IMR-90 (cell line): Measurements from ENCODE around the gene ZNF695. TPM values are rescaled to one million over a fixed set of nuclear protein-coding genes. Genes with fewer than 3 reads are reported as not detected.

Experiments
- ATAC-seq: fragments of 200-7000 bp; cut with Tn5 transposase; 2 replicates; pipeline ENCODE4 v1.9.1; 2020; ENCODE audit warnings: low read depth, mild to moderate bottlenecking, moderate library complexity
- BruUV-seq: library from RNA; stranded (reverse); fragments of 400-500 nt; replicated peaks from 2 replicates; lab custom pipeline; 2021; lab: Mats Ljungman, UMichigan
- CTCF ChIA-PET: fragments of 300-600 bp; formaldehyde crosslinking; extraction: SDS; loops from one replicate; lab custom pipeline; 2021; ENCODE audit warnings: antibody characterized with exemption; lab: Yijun Ruan, JAX
- POLR2A ChIA-PET: fragments of 300-600 bp; sonication (Branson Sonifier 250); formaldehyde crosslinking; loops from one replicate; lab custom pipeline; 2022; ENCODE audit warnings: antibody characterized with exemption; ENCODE audit not compliant: unreplicated experiment; lab: Charles Lee
- DNase-seq: peaks from one replicate; pipeline ENCODE4 v3.0.0; 2013
- H2AFZ ChIP-seq: replicated peaks from 2 replicates; pipeline ENCODE3; 2013; ENCODE audit warnings: low read length, mild to moderate bottlenecking; ENCODE audit not compliant: poor library complexity
- H2AK5ac ChIP-seq: 2 replicates; pipeline ENCODE4 v1.6.1; 2013; ENCODE audit warnings: low read depth, low read length, inconsistent platforms
- H2AK9ac ChIP-seq: replicated peaks from 2 replicates; pipeline ENCODE3; 2013; ENCODE audit warnings: mild to moderate bottlenecking, low read depth, low read length, moderate library complexity; ENCODE audit not compliant: poor library complexity
- H2BK120ac ChIP-seq: 2 replicates; pipeline ENCODE4 v1.6.1; 2013; ENCODE audit warnings: low read depth, low read length, inconsistent platforms
- H2BK15ac ChIP-seq: 3 replicates; pipeline ENCODE4 v1.6.1; 2013; ENCODE audit warnings: low read depth, low read length, inconsistent platforms
- H2BK20ac ChIP-seq: 2 replicates; pipeline ENCODE4 v1.6.1; 2013; ENCODE audit warnings: low read depth, mild to moderate bottlenecking, inconsistent platforms, low read length, moderate library complexity
- H2BK5ac ChIP-seq: 2 replicates; pipeline ENCODE4 v1.6.1; 2013; ENCODE audit warnings: mild to moderate bottlenecking, low read depth, low read length, inconsistent platforms; ENCODE audit not compliant: poor library complexity, severe bottlenecking
- H3K14ac ChIP-seq: replicated peaks from 2 replicates; pipeline ENCODE4 v1.6.1; 2013; ENCODE audit warnings: low read depth, low read length, inconsistent platforms
- H3K18ac ChIP-seq: 2 replicates; pipeline ENCODE4 v1.6.1; 2013; ENCODE audit warnings: low read depth, low read length, control low read depth
- H3K23ac ChIP-seq: 2 replicates; pipeline ENCODE4 v1.6.1; 2013; ENCODE audit warnings: low read depth, low read length, inconsistent platforms
- H3K27ac ChIP-seq: 2 replicates; pipeline ENCODE4 v1.5.1; 2013; ENCODE audit warnings: mild to moderate bottlenecking, control low read depth, low read length; ENCODE audit not compliant: insufficient read depth
- H3K27me3 ChIP-seq: 2 replicates; pipeline ENCODE4 v1.6.1; 2013; ENCODE audit warnings: low read length; ENCODE audit not compliant: control insufficient read depth, insufficient read depth
- H3K36me3 ChIP-seq: 2 replicates; pipeline ENCODE4 v1.6.1; 2013; ENCODE audit warnings: low read length, mixed read lengths; ENCODE audit not compliant: control insufficient read depth, insufficient read depth
- H3K4ac ChIP-seq: 2 replicates; pipeline ENCODE4 v1.6.1; 2013; ENCODE audit warnings: low read depth, low read length, inconsistent platforms
- H3K4me1 ChIP-seq: 2 replicates; pipeline ENCODE4 v1.6.1; 2013; ENCODE audit warnings: low read length, mixed read lengths; ENCODE audit not compliant: control insufficient read depth, insufficient read depth
- H3K4me2 ChIP-seq: 2 replicates; pipeline ENCODE4 v1.6.1; 2013; ENCODE audit warnings: low read depth, mild to moderate bottlenecking, control low read depth, low read length, moderate library complexity
- H3K4me3 ChIP-seq: 2 replicates; pipeline ENCODE4 v1.5.1; 2013; ENCODE audit warnings: low read depth, mild to moderate bottlenecking, control low read depth, low read length, moderate library complexity; ENCODE audit not compliant: insufficient read depth
- H3K56ac ChIP-seq: 2 replicates; pipeline ENCODE4 v1.6.1; 2013; ENCODE audit warnings: low read length, inconsistent platforms; ENCODE audit not compliant: insufficient read depth; ENCODE audit errors: extremely low read depth
- H3K79me1 ChIP-seq, 2 experiments: 2 replicates each; pipeline ENCODE4 v1.6.1; 2013; ENCODE audit warnings: low read length in 2 of 2, inconsistent platforms in 1 of 2, low read depth in 1 of 2
- H3K9ac ChIP-seq: 2 replicates; pipeline ENCODE4 v1.6.1; 2013; ENCODE audit warnings: low read depth, low read length, control low read depth
- H3K9me1 ChIP-seq: 2 replicates; pipeline ENCODE4 v1.6.1; 2013; ENCODE audit warnings: low read length, inconsistent platforms; ENCODE audit not compliant: insufficient read depth
- H3K9me3 ChIP-seq: 2 replicates; pipeline ENCODE4 v1.6.1; 2013; ENCODE audit warnings: low read length; ENCODE audit not compliant: control insufficient read depth, insufficient read depth
- H4K20me1 ChIP-seq: 2 replicates; pipeline ENCODE4 v1.6.1; 2013; ENCODE audit warnings: low read length, inconsistent platforms; ENCODE audit not compliant: insufficient read depth
- H4K5ac ChIP-seq: 2 replicates; pipeline ENCODE4 v1.6.1; 2013; ENCODE audit warnings: mild to moderate bottlenecking, low read depth, low read length, control low read depth
- H4K8ac ChIP-seq, 2 experiments: 2 replicates each; pipeline ENCODE4 v1.6.1; 2013; ENCODE audit warnings: low read depth in 2 of 2, low read length in 2 of 2, control low read depth in 1 of 2, inconsistent platforms in 1 of 2
- H4K91ac ChIP-seq: 2 replicates; pipeline ENCODE4 v1.6.1; 2013; ENCODE audit warnings: low read depth, low read length, inconsistent platforms; ENCODE audit not compliant: insufficient read depth
- BHLHE40 ChIP-seq: fragments of 150-350 bp; IDR thresholded peaks from 2 replicates; pipeline ENCODE4 v1.6.1; 2016; ENCODE audit warnings: mild to moderate bottlenecking, low read depth, low read length
- CEBPB ChIP-seq: IDR thresholded peaks from 2 replicates; pipeline ENCODE4 v1.6.1; 2012; ENCODE audit warnings: low read depth, low read length, improper control_type of control experiment
- CHD1 ChIP-seq: IDR thresholded peaks from 2 replicates; pipeline ENCODE4 v1.6.1; 2012; ENCODE audit warnings: low read depth, low read length, improper control_type of control experiment
- CTCF ChIP-seq: conservative IDR thresholded peaks from 2 replicates; pipeline ENCODE4 v1.5.1; 2012; ENCODE audit warnings: mild to moderate bottlenecking, low read depth, low read length, improper control_type of control experiment
- ELK1 ChIP-seq: fragments of 150-350 bp; IDR thresholded peaks from 2 replicates; pipeline ENCODE4 v1.6.1; 2016; ENCODE audit warnings: low read depth, mild to moderate bottlenecking, low read length, moderate library complexity, borderline replicate concordance
- FOS ChIP-seq: fragments of 150-350 bp; IDR thresholded peaks from 2 replicates; pipeline ENCODE4 v1.6.1; 2016; ENCODE audit warnings: low read depth, low read length
- MAFK ChIP-seq: IDR thresholded peaks from 2 replicates; pipeline ENCODE4 v1.6.1; 2012; ENCODE audit warnings: low read depth, low read length, improper control_type of control experiment
- MAZ ChIP-seq: IDR thresholded peaks from 2 replicates; pipeline ENCODE4 v1.6.1; 2012; ENCODE audit warnings: low read depth, mild to moderate bottlenecking, low read length, improper control_type of control experiment, moderate library complexity, borderline replicate concordance
- MXI1 ChIP-seq: IDR thresholded peaks from 2 replicates; pipeline ENCODE4 v1.6.1; 2012; ENCODE audit warnings: low read depth, mild to moderate bottlenecking, low read length, moderate library complexity, borderline replicate concordance
- NFE2L2 ChIP-seq: fragments of 150-350 bp; IDR thresholded peaks from 2 replicates; pipeline ENCODE4 v1.6.1; 2016; ENCODE audit warnings: low read depth, mild to moderate bottlenecking, low read length
- POLR2A ChIP-seq: IDR thresholded peaks from 2 replicates; pipeline ENCODE4 v1.6.1; 2012; ENCODE audit warnings: mild to moderate bottlenecking, low read depth, low read length
- RAD21 ChIP-seq: IDR thresholded peaks from 2 replicates; pipeline ENCODE4 v1.6.1; 2012; ENCODE audit warnings: low read length, improper control_type of control experiment
- RCOR1 ChIP-seq: IDR thresholded peaks from 2 replicates; pipeline ENCODE4 v1.6.1; 2012; ENCODE audit warnings: mild to moderate bottlenecking, low read length, improper control_type of control experiment; ENCODE audit not compliant: insufficient replicate concordance
- RFX5 ChIP-seq: IDR thresholded peaks from 2 replicates; pipeline ENCODE4 v1.8.0; 2012; ENCODE audit warnings: low read depth, mild to moderate bottlenecking, low read length, moderate library complexity
- SMC3 ChIP-seq: fragments of 150-350 bp; IDR thresholded peaks from 2 replicates; pipeline ENCODE4 v1.6.1; 2016; ENCODE audit warnings: low read depth, mild to moderate bottlenecking, antibody characterized with exemption, low read length, moderate library complexity
- USF2 ChIP-seq: fragments of 150-350 bp; IDR thresholded peaks from 2 replicates; pipeline ENCODE4 v1.6.1; 2017; ENCODE audit warnings: mild to moderate bottlenecking, antibody characterized with exemption, low read length, low read depth
- WGBS, 2 experiments: methylation state at CpG; one replicate each; pipeline versions ENCODE4 v1.1.5 to v1.1.7; 2013; ENCODE audit warnings: missing lambda C conversion rate in 2 of 2; ENCODE audit not compliant: insufficient read length in 1 of 2; ENCODE audit errors: extremely low coverage in 2 of 2; 5-methylcytosine and 5-hydroxymethylcytosine counted together
- dilution Hi-C: fragments of 300-500 bp; cut with HindIII; formaldehyde crosslinking; loops from one replicate; pipeline ENCODE4 v1.14.3; 2018; ENCODE audit warnings: low sequenced_read_pairs; ENCODE audit not compliant: unreplicated experiment
- in situ Hi-C: fragments of 300-500 bp; cut with MboI; formaldehyde crosslinking; loops from 3 replicates; pipeline ENCODE4 v1.14.3; 2019; ENCODE audit warnings: low sequenced_read_pairs, inconsistent platforms, mixed read lengths
- intact Hi-C: fragments of 100-400 bp; cut with micrococcal nuclease; formaldehyde crosslinking; loops from 2 replicates; pipeline ENCODE4 v1.10.0; 2022
- polyA plus RNA-seq, 3 experiments: library from polyadenylated mRNA; depleted of rRNA; stranded (reverse); fragments of >200 nt; gene quantifications; 2 replicates each; pipeline ENCODE4 v1.2.3, GENCODE V29; 2012; ENCODE audit warnings: low replicate concordance in 1 of 3
- total RNA-seq: library from RNA; depleted of rRNA; stranded (reverse); fragments of >200 nt; gene quantifications from 2 replicates; pipeline ENCODE4 v1.2.3, GENCODE V29; 2012

The ZNF695 gene
- total and polyA plus RNA-seq, 2 of the 4 experiments (the other 2 are of a cell fraction) = 0.54 to 0.75 TPM

GRCh38 chr1:246966502-246966901 is 41.4 kb downstream of the ZNF695 start:
- Histone ChIP-seq H4K8ac (no peak overlapping the region), H3K4ac (no peak overlapping the region), H3K27ac (no peak overlapping the region), H4K91ac (no peak overlapping the region), H3K4me3 (no peak overlapping the region), H4K5ac (no peak overlapping the region), H4K20me1 (no peaks in the 10 kb centered on the region), H2BK15ac (no peak overlapping the region), H3K23ac (no peak overlapping the region), H3K36me3 (no peaks in the 10 kb centered on the region), H3K9ac (no peak overlapping the region), H3K18ac (no peak overlapping the region), H3K56ac (no peak overlapping the region), H2AFZ (no peak overlapping the region), H3K79me1 (no peaks in the 10 kb centered on the region), H3K4me2 (no peak overlapping the region), H2BK5ac (no peak overlapping the region), H2AK5ac (no peak overlapping the region), H2BK20ac (no peak overlapping the region), H3K4me1 (no peaks in the 10 kb centered on the region), H2BK120ac (no peak overlapping the region), H3K9me1 (no peaks in the 10 kb centered on the region), H3K14ac (no peak overlapping the region), H3K27me3 (no peaks in the 10 kb centered on the region), H2AK9ac (no peak overlapping the region), H3K9me3 (peaks cover 11% of the 10 kb centered on the region; the same call in 1 of the 2 replicates)
- BruUV-seq = no TSS peak
- in situ Hi-C loops = no loop called here
- intact Hi-C loops = no loop called here
- dilution Hi-C loops = no loop called here
- WGBS, 2 experiments = no CpG with 5 or more reads among the region's 2 CpGs
- CTCF ChIA-PET = no interaction called here
- ATAC-seq (no peak), DNase-seq (no peak)
- POLR2A ChIA-PET = no interaction called here
- TF ChIP-seq SMC3 = no peak
- TF ChIP-seq NFE2L2 = no peak
- TF ChIP-seq RFX5 = no peak
- no peak for TF ChIP-seq MAZ
- TF ChIP-seq FOS = no peak
- TF ChIP-seq BHLHE40 = no peak
- no peak for TF ChIP-seq USF2
- no peak for TF ChIP-seq CTCF
- no peak for TF ChIP-seq CHD1
- TF ChIP-seq MXI1 = no peak
- no peak for TF ChIP-seq ELK1
- TF ChIP-seq MAFK = no peak
- TF ChIP-seq CEBPB = no peak
- TF ChIP-seq POLR2A = no peak
- TF ChIP-seq RCOR1 = no peak
- TF ChIP-seq RAD21 = no peak
